AG04450 (cell line): ENCODE results near the gene ATP4A. TPM values are rescaled to one million over a fixed set of nuclear protein-coding genes. Genes with fewer than 3 reads are reported as not detected.

Source experiments
- CTCF ChIA-PET: fragments of 300-600, 350-600 bp; formaldehyde crosslinking; extraction: SDS; loops from one replicate; lab custom pipeline; 2022; ENCODE audit warnings: antibody characterized with exemption, inconsistent platforms; lab: Charles Lee
- POLR2A ChIA-PET: fragments of 350-600 bp; formaldehyde crosslinking; extraction: SDS; loops from one replicate; lab custom pipeline; 2021; ENCODE audit warnings: antibody characterized with exemption, inconsistent platforms; lab: Yijun Ruan, JAX
- DNase-seq: peaks from one replicate; pipeline ENCODE4 v3.0.0-alpha.2; 2011; ENCODE audit warnings: low read depth, low spot score
- H3K27ac ChIP-seq: one replicate; pipeline ENCODE4 v1.5.1; 2012; ENCODE audit warnings: low read depth, low read length, control low read depth
- H3K27me3 ChIP-seq: one replicate; pipeline ENCODE4 v1.6.0; 2012; ENCODE audit warnings: low read length; ENCODE audit not compliant: control insufficient read depth, insufficient read depth
- H3K4me3 ChIP-seq: 2 replicates; pipeline ENCODE4 v1.5.1; 2011; ENCODE audit warnings: mild to moderate bottlenecking, low read depth, low read length, control low read depth
- H3K9me3 ChIP-seq: 2 replicates; pipeline ENCODE4 v1.5.1; 2012; ENCODE audit warnings: low read length; ENCODE audit not compliant: control insufficient read depth, insufficient read depth
- CTCF ChIP-seq: IDR thresholded peaks from 2 replicates; pipeline ENCODE4 v1.5.1; 2011; ENCODE audit warnings: low read depth, low read length, control low read depth, inconsistent platforms
- polyA minus RNA-seq: library from RNA; depleted of rRNA, polyadenylated mRNA; stranded (reverse); fragments of >200 nt; gene quantifications from 2 replicates; pipeline ENCODE4 v1.2.3, GENCODE V29; 2011; rRNA and poly(A)+ RNA removed
- polyA plus RNA-seq: library from polyadenylated mRNA; depleted of rRNA; stranded (reverse); fragments of >200 nt; gene quantifications from 2 replicates; pipeline ENCODE4 v1.2.3, GENCODE V29; 2011; rRNA removed

The ATP4A gene
- polyA plus RNA-seq (not detected in 2 replicates), polyA minus RNA-seq (not detected in 2 replicates)

GRCh38 chr19:35563207-35563829 lies at the start of gene ATP4A:
Gene ATP4A (minus strand): TSS chr19:35563658. CDS start chr19:35563629, 29 bp downstream.
- ChIA-PET POLR2A (no interaction called here), CTCF (interaction anchor here (0.8 kb wide), 1 partner anchor 14 kb away, joined by 4 read pairs; no protein-coding TSS in a partner anchor)
- peaks cover 5% of the 10 kb centered on the region; the same call in 1 of the 2 replicates for H3K9me3 ChIP-seq
- H3K4me3 ChIP-seq = no peak within 1 kb of the TSS
- TF ChIP-seq CTCF = no peak
- DNase-seq = no peak
- H3K27me3 ChIP-seq = peaks cover 15% of the 10 kb centered on the region
- H3K27ac ChIP-seq = no peak within 1 kb of the TSS

GRCh38 chr19:35612559-35613321 lies 49.3 kb upstream of the ATP4A start, which contains the start of gene HAUS5:
Gene HAUS5 (plus strand): TSS chr19:35612735. CDS start chr19:35612795, 60 bp downstream.
- no peaks in the 10 kb centered on the region for H3K27me3 ChIP-seq
- POLR2A ChIA-PET = interaction anchor here (0.8 kb wide), 1 partner anchor 89 kb away, joined by 3 read pairs; no protein-coding TSS in a partner anchor
- TF ChIP-seq CTCF = no peak

GRCh38 chr19:35612224-35612558 lies 48.7 kb upstream of the ATP4A start:
- no peaks in the 10 kb centered on the region for H3K27me3 ChIP-seq
- ChIA-PET POLR2A (interaction anchor here (0.8 kb wide), 1 partner anchor 90 kb away, joined by 3 read pairs; no protein-coding TSS in a partner anchor), CTCF (interaction anchor here (0.7 kb wide), 1 partner anchor 102 kb away, joined by 3 read pairs; no protein-coding TSS in a partner anchor)
- H3K27ac ChIP-seq = peak overlapping the region; percentile 2
- no peaks in the 10 kb centered on the region; the same call in 1 of the 2 replicates for H3K9me3 ChIP-seq
- DNase-seq = no peak
- no peak for TF ChIP-seq CTCF
- peak overlapping the region; percentile 50 for H3K4me3 ChIP-seq

More at GRCh38 chr19:35612559-35613321, 49.3 kb upstream of the ATP4A start, which contains the start of gene HAUS5:
- H3K27ac ChIP-seq = peak within 1 kb of the TSS; percentile 2
- CTCF ChIA-PET = interaction anchor here (0.7 kb wide), 1 partner anchor 102 kb away, joined by 3 read pairs; no protein-coding TSS in a partner anchor
- DNase-seq = peak; percentile 60
- no peaks in the 10 kb centered on the region; the same call in 1 of the 2 replicates for H3K9me3 ChIP-seq
- H3K4me3 ChIP-seq = peak within 1 kb of the TSS; percentile 93

GRCh38 chr19:35609851-35610353 lies 46.4 kb upstream of the ATP4A start:
- no peak for TF ChIP-seq CTCF
- CTCF ChIA-PET = interaction anchor here (1.0 kb wide), 1 partner anchor 256 kb away, joined by 3 read pairs; no protein-coding TSS in a partner anchor
- no peak for DNase-seq
- Histone ChIP-seq H3K9me3 (no peaks in the 10 kb centered on the region; the same call in none of the 2 replicates), H3K27me3 (peaks cover 2% of the 10 kb centered on the region), H3K27ac (no peak overlapping the region), H3K4me3 (no peak overlapping the region)
- POLR2A ChIA-PET = no interaction called here
